HG03354 (cell line): ENCODE data around the gene GABARAP.
"Not testable (repeated sequence)": the region's sequence is repeated elsewhere in the genome, so short reads cannot be mapped to it uniquely, and the experiment has no call there.

ENCODE experiments used
- ATAC-seq: cut with Tn5 transposase; IDR thresholded peaks from one replicate; pipeline ENCODE4 v1.9.1; 2021; ENCODE audit warnings: mild to moderate bottlenecking; ENCODE audit not compliant: unreplicated experiment, poor library complexity, severe bottlenecking

GABARAP gene

GRCh38 chr17:7261379-7262191 is 19.3 kb upstream of the GABARAP start:
- ATAC-seq: no peak

GRCh38 chr17:7260651-7261378 is 18.6 kb upstream of the GABARAP start:
- ATAC-seq: no peak

- no peak for ATAC-seq
These were observed 17.9 kb upstream of the GABARAP start for GRCh38 chr17:7260151-7260550.

GRCh38 chr17:7259555-7259889 is 17.3 kb upstream of the GABARAP start:
- ATAC-seq: no peak

- no peak for ATAC-seq
These were observed 16.7 kb upstream of the GABARAP start for GRCh38 chr17:7258731-7259554.

GRCh38 chr17:7256766-7257456 is 14.7 kb upstream of the GABARAP start:
- ATAC-seq: no peak

- ATAC-seq: no peak
These were observed 12.3 kb upstream of the GABARAP start for GRCh38 chr17:7254511-7254910.

- ATAC-seq: no peak
These were observed 10.8 kb upstream of the GABARAP start for GRCh38 chr17:7253082-7253481.

- peak; percentile 63 for ATAC-seq
These were observed 10.2 kb upstream of the GABARAP start, which contains the start of gene ELP5 for GRCh38 chr17:7252176-7253043. Gene ELP5, plus strand, starts transcription at chr17:7252215. Its CDS starts 336 bp downstream, at chr17:7252551.

- ATAC-seq: peak; percentile 88
These were observed 9.5 kb upstream of the GABARAP start, which contains the start of gene CTDNEP1 for GRCh38 chr17:7251661-7252175. Gene CTDNEP1, minus strand, starts transcription at chr17:7251734. Its CDS starts 438 bp downstream, at chr17:7251296.

- ATAC-seq: no peak
These were observed 8.7 kb upstream of the GABARAP start for GRCh38 chr17:7250695-7251627.

GRCh38 chr17:7249830-7250229 is 7.6 kb upstream of the GABARAP start:
- ATAC-seq: no peak

GRCh38 chr17:7249214-7249613 is 7.0 kb upstream of the GABARAP start:
- ATAC-seq: no peak

- ATAC-seq: no peak
These were observed 6.5 kb upstream of the GABARAP start for GRCh38 chr17:7248796-7249195.

GRCh38 chr17:7246779-7247178 is 4.5 kb upstream of the GABARAP start:
- ATAC-seq: no peak

GRCh38 chr17:7243838-7244237 is 1.6 kb upstream of the GABARAP start:
- not testable (repeated sequence) for ATAC-seq

- ATAC-seq: no peak
These were observed 1.1 kb upstream of the GABARAP start for GRCh38 chr17:7243453-7243729.
